ENCODE measurements around the gene GTSF1L.

GRCh38 chr20:43752051-43752360, 25.2 kb upstream of the GTSF1L start:
- TF ChIP-seq ZFX (CRISPR knock-in tag; IDR thresholded peaks at IDR 0.05) = no peak
- TF ChIP-seq, protein P1, sequence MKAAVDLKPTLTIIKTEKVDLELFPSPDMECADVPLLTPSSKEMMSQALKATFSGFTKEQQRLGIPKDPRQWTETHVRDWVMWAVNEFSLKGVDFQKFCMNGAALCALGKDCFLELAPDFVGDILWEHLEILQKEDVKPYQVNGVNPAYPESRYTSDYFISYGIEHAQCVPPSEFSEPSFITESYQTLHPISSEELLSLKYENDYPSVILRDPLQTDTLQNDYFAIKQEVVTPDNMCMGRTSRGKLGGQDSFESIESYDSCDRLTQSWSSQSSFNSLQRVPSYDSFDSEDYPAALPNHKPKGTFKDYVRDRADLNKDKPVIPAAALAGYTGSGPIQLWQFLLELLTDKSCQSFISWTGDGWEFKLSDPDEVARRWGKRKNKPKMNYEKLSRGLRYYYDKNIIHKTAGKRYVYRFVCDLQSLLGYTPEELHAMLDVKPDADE (conservative IDR thresholded peaks at IDR 0.05; ENCODE audit: control insufficient read depth, low read depth, low read length) = no peak
- TF ChIP-seq ZBTB11 (CRISPR knock-in tag; IDR thresholded peaks at IDR 0.05) = no peak
- TF ChIP-seq EP300 (IDR thresholded peaks at IDR 0.05; ENCODE audit: low read length) = no peak
- no peak for TF ChIP-seq MED1 (CRISPR knock-in tag; IDR thresholded peaks at IDR 0.05; ENCODE audit: borderline replicate concordance)
